Astrocyte (in vitro differentiated cells and primary cell): ENCODE data around the gene CES2. TPM values are rescaled to one million over a fixed set of nuclear protein-coding genes. Genes with fewer than 3 reads are reported as not detected.

Source experiments
- DNase-seq: peaks from one replicate; pipeline ENCODE4 v3.0.0-alpha.2; 2010; ENCODE audit warnings: low read depth
- FAIRE-seq: peaks from 2 replicates; lab custom pipeline; 2011; peaks lifted over from hg19 to GRCh38; lab: Jason Lieb, UNC
- H2AFZ ChIP-seq: 2 replicates; pipeline ENCODE4 v1.6.0; 2012; ENCODE audit warnings: low read depth, low read length, inconsistent platforms
- H3K27ac ChIP-seq: 2 replicates; pipeline ENCODE4 v1.5.1; 2011; ENCODE audit warnings: low read depth, low read length, inconsistent platforms
- H3K27me3 ChIP-seq: 2 replicates; pipeline ENCODE4 v1.6.0; 2011; ENCODE audit warnings: low read length, inconsistent platforms; ENCODE audit not compliant: insufficient read depth
- H3K36me3 ChIP-seq: 2 replicates; pipeline ENCODE4 v1.5.1; 2011; ENCODE audit warnings: low read length, inconsistent platforms; ENCODE audit not compliant: insufficient read depth
- H3K4me1 ChIP-seq: 2 replicates; pipeline ENCODE4 v1.5.1; 2011; ENCODE audit warnings: low read length, inconsistent platforms; ENCODE audit not compliant: insufficient read depth
- H3K4me2 ChIP-seq: 2 replicates; pipeline ENCODE4 v1.6.0; 2012; ENCODE audit warnings: low read length, inconsistent platforms
- H3K4me3 ChIP-seq: 2 replicates; pipeline ENCODE4 v1.5.1; 2011; ENCODE audit warnings: low read depth, mild to moderate bottlenecking, low read length, inconsistent platforms; ENCODE audit not compliant: insufficient read depth
- H3K79me2 ChIP-seq: 2 replicates; pipeline ENCODE4 v1.6.0; 2012; ENCODE audit warnings: mild to moderate bottlenecking, low read length, inconsistent platforms; ENCODE audit not compliant: insufficient read depth
- H3K9ac ChIP-seq: 2 replicates; pipeline ENCODE4 v1.6.0; 2012; ENCODE audit warnings: mild to moderate bottlenecking, low read length, inconsistent platforms
- H3K9me3 ChIP-seq: 2 replicates; pipeline ENCODE4 v1.5.1; 2012; ENCODE audit warnings: low read depth, mild to moderate bottlenecking, low read length, inconsistent platforms; ENCODE audit not compliant: insufficient read depth
- H4K20me1 ChIP-seq: 2 replicates; pipeline ENCODE4 v1.6.0; 2012; ENCODE audit warnings: low read length, inconsistent platforms; ENCODE audit not compliant: insufficient read depth
- H3K27ac Mint-ChIP-seq: one replicate; pipeline ENCODE4 v1.8.0; 2021; ENCODE audit warnings: mild to moderate bottlenecking, mixed read lengths; ENCODE audit not compliant: unreplicated experiment
- H3K27me3 Mint-ChIP-seq: one replicate; pipeline ENCODE4 v1.8.0; 2021; ENCODE audit warnings: low read depth, mixed read lengths; ENCODE audit not compliant: unreplicated experiment
- H3K36me3 Mint-ChIP-seq: one replicate; pipeline ENCODE4 v1.8.0; 2021; ENCODE audit warnings: low read depth, mixed read lengths; ENCODE audit not compliant: unreplicated experiment
- H3K4me1 Mint-ChIP-seq: one replicate; pipeline ENCODE4 v1.8.0; 2021; ENCODE audit warnings: low read depth, mixed read lengths; ENCODE audit not compliant: unreplicated experiment
- H3K4me3 Mint-ChIP-seq: one replicate; pipeline ENCODE4 v1.8.0; 2021; ENCODE audit warnings: mild to moderate bottlenecking, moderate library complexity, mixed read lengths; ENCODE audit not compliant: unreplicated experiment
- H3K9me3 Mint-ChIP-seq: one replicate; pipeline ENCODE4 v1.8.0; 2021; ENCODE audit warnings: mild to moderate bottlenecking, mixed read lengths; ENCODE audit not compliant: unreplicated experiment
- CTCF ChIP-seq: IDR thresholded peaks from 2 replicates; pipeline ENCODE4 v1.5.1; 2011; ENCODE audit warnings: low read depth, mild to moderate bottlenecking, inconsistent platforms, low read length, moderate library complexity; ENCODE audit not compliant: insufficient read depth
- EZH2 ChIP-seq: IDR thresholded peaks from 2 replicates; pipeline ENCODE4 v1.6.1; 2012; ENCODE audit warnings: mild to moderate bottlenecking, low read length, inconsistent platforms; ENCODE audit not compliant: insufficient read depth
- total RNA-seq: library from RNA; stranded (reverse); gene quantifications from 2 replicates; pipeline ENCODE4 v1.2.1, GENCODE V29; 2021

Gene CES2
- total RNA-seq, 1 donor from 2014 or later, result 28.8 TPM

DNA sequence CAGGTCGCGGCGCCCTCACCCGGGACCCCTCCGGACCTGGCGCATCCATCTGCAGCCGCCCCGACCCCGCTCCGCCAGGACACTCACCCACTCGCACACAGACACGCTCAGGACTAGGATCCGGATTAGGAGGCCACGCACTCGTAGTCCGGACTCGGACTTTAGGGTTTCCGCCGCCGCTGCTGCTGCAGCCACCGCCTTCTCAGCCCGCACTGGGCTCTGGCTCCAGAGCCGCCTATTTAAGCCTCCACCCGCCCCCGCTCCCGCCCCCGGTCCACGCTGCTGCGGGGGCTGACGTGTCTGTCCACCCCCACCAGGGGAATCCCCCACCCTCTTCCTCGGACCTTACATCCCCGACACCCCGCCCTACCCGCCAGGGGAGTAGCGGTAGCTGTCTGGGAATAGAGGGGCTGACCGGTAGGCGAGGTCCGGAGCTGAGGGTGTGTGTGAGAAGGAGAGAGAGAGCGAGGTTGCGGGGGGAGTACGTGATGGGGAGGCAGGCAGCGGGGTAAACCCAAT lies 9.9 kb upstream of the CES2 start, which contains the start of gene RRAD:
Gene RRAD (minus strand): TSS at position 214 of the 519 bp plus-strand sequence. CDS start 356 bp downstream, outside the sequence.
- Mint-ChIP-seq H3K27ac (peak within 1 kb of the TSS; percentile 26), H3K9me3 (no peaks in the 10 kb centered on the region), H3K4me3 (peak within 1 kb of the TSS; percentile 80), H3K27me3 (peaks cover 35% of the 10 kb centered on the region), H3K36me3 (peaks cover 7% of the 10 kb centered on the region), H3K4me1 (peaks cover 29% of the 10 kb centered on the region)
- H4K20me1 ChIP-seq, result peaks cover 19% of the 10 kb centered on the region
- H3K9me3 ChIP-seq, result no peaks in the 10 kb centered on the region
- peak within 1 kb of the TSS; percentile 36 for H2AFZ ChIP-seq
- FAIRE-seq, result no peak
- H3K27ac ChIP-seq, result peak within 1 kb of the TSS; percentile 59
- peak within 1 kb of the TSS; percentile 40 for H3K4me3 ChIP-seq
- H3K4me2 ChIP-seq, result peak within 1 kb of the TSS; percentile 83
- peak; percentile 94 for TF ChIP-seq EZH2
- no peak for TF ChIP-seq CTCF
- H3K36me3 ChIP-seq, result no peaks in the 10 kb centered on the region
- no peak for DNase-seq
- H3K9ac ChIP-seq, result peak within 1 kb of the TSS; percentile 49
- no peaks in the 10 kb centered on the region for H3K79me2 ChIP-seq
- H3K27me3 ChIP-seq, result peaks cover 16% of the 10 kb centered on the region
- peaks cover 34% of the 10 kb centered on the region for H3K4me1 ChIP-seq

- H3K27ac ChIP-seq, result peak overlapping the region; percentile 59
- no peak overlapping the region for H2AFZ ChIP-seq
- Mint-ChIP-seq H3K36me3 (peaks cover 6% of the 10 kb centered on the region), H3K27ac (peak overlapping the region; percentile 93), H3K4me3 (no peak overlapping the region), H3K4me1 (peaks cover 29% of the 10 kb centered on the region), H3K27me3 (peaks cover 29% of the 10 kb centered on the region), H3K9me3 (no peaks in the 10 kb centered on the region)
- H3K4me2 ChIP-seq, result peak overlapping the region; percentile 83
- H3K79me2 ChIP-seq, result no peaks in the 10 kb centered on the region
- no peak for DNase-seq
- H3K36me3 ChIP-seq, result no peaks in the 10 kb centered on the region
- peak overlapping the region; percentile 32 for H3K9ac ChIP-seq
- H4K20me1 ChIP-seq, result peaks cover 22% of the 10 kb centered on the region
- H3K4me1 ChIP-seq, result peaks cover 34% of the 10 kb centered on the region
- H3K9me3 ChIP-seq, result no peaks in the 10 kb centered on the region
- FAIRE-seq, result no peak
- TF ChIP-seq EZH2 (no peak), CTCF (no peak)
- H3K4me3 ChIP-seq, result no peak overlapping the region
- H3K27me3 ChIP-seq, result peaks cover 10% of the 10 kb centered on the region
These were observed 9.0 kb upstream of the CES2 start for GRCh38 chr16:66926171-66926947.
